Ishikawa (cell line): Measurements from ENCODE around the gene SMOC1.

Source experiments
- CEBPB ChIP-seq: IDR thresholded peaks from 2 replicates; pipeline ENCODE4 v1.6.1; 2012
- CREB1 ChIP-seq: IDR thresholded peaks from 2 replicates; pipeline ENCODE4 v1.6.1; 2012; ENCODE audit warnings: low read depth
- EGR1 ChIP-seq: IDR thresholded peaks from 2 replicates; pipeline ENCODE4 v1.6.1; 2012
- EP300 ChIP-seq: IDR thresholded peaks from 2 replicates; pipeline ENCODE4 v1.6.1; 2012; ENCODE audit warnings: borderline replicate concordance
- FOXM1 ChIP-seq: IDR thresholded peaks from 2 replicates; pipeline ENCODE4 v1.6.1; 2012; ENCODE audit warnings: low read depth, borderline replicate concordance
- NFIC ChIP-seq: IDR thresholded peaks from 2 replicates; pipeline ENCODE4 v1.6.1; 2012
- RAD21 ChIP-seq: IDR thresholded peaks from 2 replicates; pipeline ENCODE4 v1.6.1; 2012; ENCODE audit warnings: low read depth
- TAF1 ChIP-seq: IDR thresholded peaks from 2 replicates; pipeline ENCODE4 v1.6.1; 2012; ENCODE audit warnings: low read depth, mild to moderate bottlenecking
- TCF12 ChIP-seq: IDR thresholded peaks from 2 replicates; pipeline ENCODE4 v1.6.1; 2012; ENCODE audit warnings: low read depth
- TEAD4 ChIP-seq: IDR thresholded peaks from 2 replicates; pipeline ENCODE4 v1.6.1; 2012
- USF1 ChIP-seq: IDR thresholded peaks from 2 replicates; pipeline ENCODE4 v1.6.1; 2012
- YY1 ChIP-seq: IDR thresholded peaks from 2 replicates; pipeline ENCODE4 v1.6.1; 2012; ENCODE audit warnings: low read depth
- ZBTB7A ChIP-seq: IDR thresholded peaks from 2 replicates; pipeline ENCODE4 v1.6.1; 2012; ENCODE audit warnings: low read depth
- TF ChIP-seq, protein P1 (sequence below): IDR thresholded peaks from 2 replicates; pipeline ENCODE4 v1.6.1; 2012; ENCODE audit warnings: low read depth, mild to moderate bottlenecking
- TF ChIP-seq, protein P2 (sequence below): IDR thresholded peaks from 2 replicates; pipeline ENCODE4 v1.6.1; 2012

The SMOC1 gene

GRCh38 chr14:69985463-69985862, 106.2 kb downstream of the SMOC1 start:
- no peak for TF ChIP-seq TEAD4

- TF ChIP-seq, protein P1, sequence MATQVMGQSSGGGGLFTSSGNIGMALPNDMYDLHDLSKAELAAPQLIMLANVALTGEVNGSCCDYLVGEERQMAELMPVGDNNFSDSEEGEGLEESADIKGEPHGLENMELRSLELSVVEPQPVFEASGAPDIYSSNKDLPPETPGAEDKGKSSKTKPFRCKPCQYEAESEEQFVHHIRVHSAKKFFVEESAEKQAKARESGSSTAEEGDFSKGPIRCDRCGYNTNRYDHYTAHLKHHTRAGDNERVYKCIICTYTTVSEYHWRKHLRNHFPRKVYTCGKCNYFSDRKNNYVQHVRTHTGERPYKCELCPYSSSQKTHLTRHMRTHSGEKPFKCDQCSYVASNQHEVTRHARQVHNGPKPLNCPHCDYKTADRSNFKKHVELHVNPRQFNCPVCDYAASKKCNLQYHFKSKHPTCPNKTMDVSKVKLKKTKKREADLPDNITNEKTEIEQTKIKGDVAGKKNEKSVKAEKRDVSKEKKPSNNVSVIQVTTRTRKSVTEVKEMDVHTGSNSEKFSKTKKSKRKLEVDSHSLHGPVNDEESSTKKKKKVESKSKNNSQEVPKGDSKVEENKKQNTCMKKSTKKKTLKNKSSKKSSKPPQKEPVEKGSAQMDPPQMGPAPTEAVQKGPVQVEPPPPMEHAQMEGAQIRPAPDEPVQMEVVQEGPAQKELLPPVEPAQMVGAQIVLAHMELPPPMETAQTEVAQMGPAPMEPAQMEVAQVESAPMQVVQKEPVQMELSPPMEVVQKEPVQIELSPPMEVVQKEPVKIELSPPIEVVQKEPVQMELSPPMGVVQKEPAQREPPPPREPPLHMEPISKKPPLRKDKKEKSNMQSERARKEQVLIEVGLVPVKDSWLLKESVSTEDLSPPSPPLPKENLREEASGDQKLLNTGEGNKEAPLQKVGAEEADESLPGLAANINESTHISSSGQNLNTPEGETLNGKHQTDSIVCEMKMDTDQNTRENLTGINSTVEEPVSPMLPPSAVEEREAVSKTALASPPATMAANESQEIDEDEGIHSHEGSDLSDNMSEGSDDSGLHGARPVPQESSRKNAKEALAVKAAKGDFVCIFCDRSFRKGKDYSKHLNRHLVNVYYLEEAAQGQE: no peak
- TF ChIP-seq USF1 (no peak), TCF12 (no peak), FOXM1 (no peak), EP300 (no peak), ZBTB7A (no peak)
Observed at GRCh38 chr14:69986336-69986735, 107.1 kb downstream of the SMOC1 start.

DNA sequence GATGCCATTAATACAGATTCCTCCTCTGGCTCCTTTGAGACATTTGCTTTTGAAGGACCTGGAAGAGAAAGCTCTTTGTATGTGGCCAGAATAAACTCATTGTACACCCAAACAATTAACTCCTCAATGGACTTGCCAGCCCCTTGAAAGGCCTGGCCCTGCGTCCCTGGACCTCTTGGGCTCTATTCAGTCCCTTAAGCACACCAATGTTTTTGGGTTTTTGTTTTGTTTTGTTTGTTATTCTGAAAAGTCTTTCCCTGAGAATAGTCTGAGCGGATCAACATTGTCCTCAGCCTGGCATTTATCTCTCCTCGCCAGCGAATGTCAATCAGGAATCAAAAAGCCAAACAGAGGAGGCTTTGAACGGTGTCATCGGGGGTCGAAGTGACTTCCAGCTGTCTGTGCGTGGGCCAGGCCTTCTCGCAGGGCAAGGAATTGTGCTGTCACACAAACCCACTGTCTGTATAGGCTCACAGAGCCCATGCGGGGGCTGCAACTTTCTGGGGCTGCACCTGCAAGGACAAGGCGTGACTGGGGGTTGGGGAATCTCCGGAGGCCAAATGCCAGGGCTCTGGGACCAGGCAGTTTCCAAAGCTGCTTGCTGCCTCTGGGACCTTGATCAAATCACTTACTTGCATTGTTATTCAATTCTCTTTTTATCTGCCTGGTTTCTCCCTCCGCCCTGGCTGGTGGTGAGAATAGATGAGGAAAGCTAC, 108.3 kb downstream of the SMOC1 start:
- TF ChIP-seq USF1: no peak
- TF ChIP-seq, protein P2, sequence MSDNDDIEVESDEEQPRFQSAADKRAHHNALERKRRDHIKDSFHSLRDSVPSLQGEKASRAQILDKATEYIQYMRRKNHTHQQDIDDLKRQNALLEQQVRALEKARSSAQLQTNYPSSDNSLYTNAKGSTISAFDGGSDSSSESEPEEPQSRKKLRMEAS: no peak
- TF ChIP-seq YY1: no peak
- TF ChIP-seq CEBPB: no peak
- TF ChIP-seq CREB1: no peak
- TF ChIP-seq EP300: no peak
- TF ChIP-seq EGR1: no peak
- TF ChIP-seq ZBTB7A: no peak
- no peak for TF ChIP-seq NFIC
- TF ChIP-seq RAD21: no peak
- no peak for TF ChIP-seq TAF1
- TF ChIP-seq TCF12: no peak
- TF ChIP-seq, protein P1: no peak
- no peak for TF ChIP-seq TEAD4
- TF ChIP-seq FOXM1: no peak

DNA sequence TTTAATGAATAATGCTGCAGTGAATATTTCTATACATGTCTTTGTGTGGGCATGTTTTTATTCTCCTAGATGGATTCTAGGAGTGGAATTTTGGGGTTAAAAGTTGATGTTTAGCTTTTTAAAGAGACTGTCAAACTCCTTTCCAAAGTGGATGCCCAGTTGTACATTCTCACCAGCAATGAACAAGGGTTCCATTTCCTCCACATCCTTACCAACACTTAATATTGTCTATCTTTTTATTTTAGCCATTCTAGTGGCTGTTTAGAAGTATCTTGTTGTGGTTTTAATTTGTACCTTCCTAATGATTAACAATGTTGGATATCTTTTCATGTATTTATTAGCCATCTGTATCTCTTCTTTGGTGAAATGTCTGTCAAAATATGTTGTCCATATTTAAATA, 109.8 kb downstream of the SMOC1 start:
- no peak for TF ChIP-seq FOXM1
- TF ChIP-seq YY1: no peak
- TF ChIP-seq CEBPB: no peak
- TF ChIP-seq, protein P2: no peak
- no peak for TF ChIP-seq RAD21
- no peak for TF ChIP-seq EGR1
- no peak for TF ChIP-seq TCF12
- TF ChIP-seq EP300: no peak
- TF ChIP-seq, protein P1: no peak
- no peak for TF ChIP-seq TAF1

GRCh38 chr14:69989622-69990021, 110.4 kb downstream of the SMOC1 start:
- TF ChIP-seq CREB1 (no peak), TAF1 (no peak), YY1 (no peak), NFIC (no peak), TEAD4 (no peak), FOXM1 (no peak), EGR1 (no peak), RAD21 (no peak), CEBPB (no peak), ZBTB7A (no peak), USF1 (no peak)
- TF ChIP-seq, protein P1: no peak
- TF ChIP-seq, protein P2: no peak
